ENCODE results near the gene GABRD.

GABRD gene

GRCh38 chr1:2019571-2020309, 595 bp downstream of the GABRD start:
- DNase-seq, result no peak

- no peak for DNase-seq
Measured at GRCh38 chr1:2020310-2020655, 1.1 kb downstream of the GABRD start.

GRCh38 chr1:2021550-2021949, 2.4 kb downstream of the GABRD start:
- DNase-seq, result no peak

GRCh38 chr1:2022063-2022770, 3.1 kb downstream of the GABRD start:
- no peak for DNase-seq

GRCh38 chr1:2023187-2023586, 4.0 kb downstream of the GABRD start:
- no peak for DNase-seq

- DNase-seq, result no peak
Measured at GRCh38 chr1:2024451-2024850, 5.3 kb downstream of the GABRD start.

- no peak for DNase-seq
Measured at GRCh38 chr1:2024887-2025286, 5.7 kb downstream of the GABRD start.

GRCh38 chr1:2025491-2025981, 6.4 kb downstream of the GABRD start:
- DNase-seq, result no peak

- no peak for DNase-seq
Measured at GRCh38 chr1:2027961-2028583, 8.9 kb downstream of the GABRD start.

- no peak for DNase-seq
Measured at GRCh38 chr1:2028870-2029560, 9.9 kb downstream of the GABRD start.

GRCh38 chr1:2029561-2029960, 10.4 kb downstream of the GABRD start:
- DNase-seq, result no peak

GRCh38 chr1:2030076-2030871, 11.1 kb downstream of the GABRD start:
- no peak for DNase-seq

- no peak for DNase-seq
Measured at GRCh38 chr1:2031546-2032540, 12.7 kb downstream of the GABRD start.

GRCh38 chr1:2032737-2033136, 13.6 kb downstream of the GABRD start:
- DNase-seq, result no peak

GRCh38 chr1:2033165-2033564, 14.0 kb downstream of the GABRD start:
- no peak for DNase-seq

GRCh38 chr1:2036287-2036686, 17.1 kb downstream of the GABRD start:
- DNase-seq, result no peak

- DNase-seq, result no peak
Measured at GRCh38 chr1:2037314-2037979, 18.3 kb downstream of the GABRD start.

- no peak for DNase-seq
Measured at GRCh38 chr1:2038229-2038628, 19.1 kb downstream of the GABRD start.

GRCh38 chr1:2039251-2039650, 20.1 kb downstream of the GABRD start:
- DNase-seq, result no peak

GRCh38 chr1:2041305-2041704, 22.2 kb downstream of the GABRD start:
- no peak for DNase-seq

GRCh38 chr1:2041887-2042286, 22.7 kb downstream of the GABRD start:
- no peak for DNase-seq
